Embryonic facial prominence (tissue), 1 donor: ENCODE data around the gene TNK1.
A peak's percentile ranks its signal among the peaks of the same experiment; 100 is the strongest.

ENCODE experiments used
- DNase-seq: peaks from one replicate; pipeline ENCODE4 v3.0.0-alpha.2; 2016; ENCODE audit errors: extremely low spot score

The TNK1 gene

DNA sequence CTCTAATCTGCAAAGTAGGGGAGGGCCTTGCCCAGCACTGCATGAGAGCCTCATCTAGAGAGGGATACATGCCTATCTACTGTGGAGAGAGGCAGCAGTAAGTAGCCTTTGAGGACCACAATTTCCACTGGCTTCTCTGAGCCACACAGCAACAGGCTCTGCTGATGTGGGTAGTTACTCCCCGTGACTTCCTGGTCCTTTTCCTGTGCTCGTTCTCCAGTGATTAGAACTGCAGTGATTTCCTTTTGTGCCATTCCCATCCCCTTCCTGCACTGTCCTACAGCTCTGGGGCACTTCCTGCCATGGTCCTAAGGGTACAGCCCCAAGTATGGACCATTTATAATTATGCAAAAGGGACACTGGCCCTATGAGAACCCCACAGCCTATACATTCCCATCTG lies 10.4 kb downstream of the TNK1 start:
- DNase-seq, result no peak

DNA sequence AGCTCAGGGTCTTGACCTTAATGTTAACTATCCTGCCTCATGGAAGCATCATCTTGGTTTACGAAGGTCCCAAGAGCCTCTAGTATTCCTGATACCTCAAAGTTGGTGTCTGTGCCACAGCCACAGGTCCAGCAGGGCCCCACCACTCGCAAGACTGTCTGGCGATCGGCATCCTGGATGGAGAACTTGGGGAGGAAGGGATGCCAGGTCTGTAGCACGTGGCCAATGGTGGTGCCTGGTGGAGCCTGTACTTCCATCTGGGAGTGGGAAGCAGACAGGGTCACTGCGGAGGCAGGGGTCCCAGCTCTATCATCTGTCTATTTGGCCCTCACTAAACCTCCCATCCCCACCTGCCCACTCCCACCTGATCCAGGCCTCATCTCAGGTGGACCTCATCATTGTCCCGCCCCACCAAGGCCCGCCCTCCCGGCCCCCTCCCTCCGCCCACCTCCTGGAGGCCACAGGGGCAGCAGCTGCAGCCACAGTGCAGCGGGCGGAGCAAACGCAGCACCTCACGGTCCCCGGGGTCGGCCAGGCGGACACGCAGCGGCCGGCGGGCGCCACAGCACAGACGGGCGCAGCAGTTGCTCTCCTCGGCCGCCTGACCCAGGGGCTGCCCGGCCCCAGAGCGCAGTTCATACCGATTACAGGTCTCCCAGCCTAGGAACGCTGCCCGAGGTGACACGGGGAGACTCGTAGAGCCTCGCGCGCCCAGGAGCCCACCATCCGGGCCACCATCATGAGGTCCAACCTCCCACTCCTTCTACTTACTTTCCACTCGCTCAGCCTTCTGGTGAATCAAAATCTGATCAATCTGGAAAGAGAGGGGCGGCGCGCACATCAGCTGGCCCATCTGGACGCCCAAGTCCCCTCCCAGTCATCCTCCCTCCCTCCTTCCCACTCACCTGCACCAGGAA lies 12.1 kb downstream of the TNK1 start:
- DNase-seq, result no peak

DNA sequence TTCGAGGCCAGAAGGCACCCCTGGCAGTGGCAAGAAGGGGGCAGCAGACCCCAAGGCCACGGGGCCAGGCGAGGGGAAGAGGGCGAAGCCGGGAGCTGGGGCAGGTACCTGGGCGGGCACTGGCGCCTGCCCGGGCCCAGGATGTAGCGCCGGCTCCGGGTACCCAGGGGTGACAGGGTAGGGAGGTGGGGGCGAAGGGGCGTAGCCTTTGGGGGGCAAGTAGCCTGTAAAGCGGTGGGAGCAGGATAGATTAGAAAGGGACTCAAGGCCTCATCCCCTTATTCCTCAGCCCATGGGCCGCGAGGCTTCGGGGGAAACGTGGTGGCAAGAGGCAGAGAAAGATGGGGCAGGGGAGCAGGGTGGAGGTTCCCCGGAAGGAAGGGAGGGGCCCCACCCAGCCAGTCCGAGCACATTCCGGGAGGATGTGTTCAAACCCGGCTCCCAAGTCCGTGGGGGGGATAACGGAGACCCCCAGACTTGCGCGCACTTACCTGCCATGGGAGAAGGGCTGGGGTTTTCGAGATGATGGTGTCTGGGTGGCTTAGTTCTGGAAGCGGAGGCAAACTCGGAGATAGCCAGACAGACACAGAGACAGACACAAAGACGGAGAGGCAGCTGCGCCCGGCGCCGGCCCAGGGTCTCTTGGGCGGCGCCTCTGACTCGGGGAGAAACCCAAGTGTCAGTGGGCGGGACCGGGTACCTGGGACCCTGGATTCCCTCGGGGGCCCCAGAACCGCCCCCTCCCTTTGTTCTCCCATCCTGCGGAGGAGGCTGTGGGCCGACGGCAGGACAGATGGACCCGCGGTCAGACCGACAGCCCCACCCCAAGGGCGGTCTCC lies 12.9 kb downstream of the TNK1 start:
- no peak for DNase-seq

DNA sequence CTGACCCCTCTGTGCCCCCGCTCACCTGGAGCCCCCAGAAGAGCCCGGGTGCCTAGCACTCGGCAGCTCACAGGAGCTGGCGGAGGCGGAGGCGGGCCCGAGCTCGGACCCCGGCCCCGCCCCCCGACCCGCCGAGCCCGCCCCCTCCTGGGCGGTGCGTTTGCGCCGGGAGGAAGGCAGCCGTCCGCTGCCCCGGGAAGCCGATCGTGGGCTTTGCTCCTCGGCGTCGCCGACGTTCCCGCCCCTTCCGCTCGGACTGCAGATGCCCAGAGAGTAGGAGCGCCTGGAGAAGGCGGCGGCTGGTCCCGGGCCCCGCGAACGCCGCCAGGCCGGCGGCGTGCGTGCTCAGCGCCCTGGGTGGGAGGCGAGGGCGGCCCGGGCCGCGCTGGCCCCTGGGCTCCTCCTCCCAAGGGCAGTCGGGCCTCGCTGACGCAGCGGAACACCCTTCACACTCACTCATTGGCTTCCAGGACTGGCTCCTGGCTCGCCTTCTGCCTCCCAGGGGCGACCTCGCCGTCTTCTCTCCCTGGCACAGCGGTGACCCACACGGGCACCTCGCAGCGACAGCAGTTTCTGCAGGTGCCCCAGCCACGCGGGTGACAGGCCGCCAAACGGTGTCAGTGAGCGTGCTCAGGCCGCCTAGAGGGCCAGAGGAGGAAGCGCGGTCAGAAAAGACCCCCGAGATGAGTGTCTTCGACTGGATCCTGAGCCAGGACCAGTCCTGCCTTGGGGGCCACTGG lies 13.7 kb downstream of the TNK1 start, which contains the start of gene PLSCR3:
TSS of gene PLSCR3 (minus strand) at position 74 of the 740 bp plus-strand sequence. CDS start 415 bp downstream, outside the sequence.
- peak; percentile 39 for DNase-seq

DNA sequence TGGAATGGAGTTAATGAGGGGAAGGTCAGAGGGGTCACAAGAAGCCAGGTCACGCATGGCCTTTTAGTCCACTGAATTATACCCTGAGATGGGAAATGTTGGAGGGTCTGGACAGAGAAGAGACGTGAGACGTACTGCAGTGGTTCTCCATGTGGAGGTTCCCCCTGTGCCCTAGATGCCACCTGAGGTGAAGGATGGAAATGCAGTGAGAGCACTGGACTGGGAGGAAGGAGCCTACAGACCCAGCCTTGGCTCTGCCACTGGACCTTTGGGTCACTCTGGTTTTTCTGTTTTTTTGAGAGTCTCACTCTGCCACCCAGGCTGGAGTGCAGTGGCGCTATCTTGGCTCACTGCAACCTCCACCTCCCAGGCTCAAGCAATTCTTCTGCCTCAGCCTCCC lies 15.3 kb downstream of the TNK1 start:
- no peak for DNase-seq

DNA sequence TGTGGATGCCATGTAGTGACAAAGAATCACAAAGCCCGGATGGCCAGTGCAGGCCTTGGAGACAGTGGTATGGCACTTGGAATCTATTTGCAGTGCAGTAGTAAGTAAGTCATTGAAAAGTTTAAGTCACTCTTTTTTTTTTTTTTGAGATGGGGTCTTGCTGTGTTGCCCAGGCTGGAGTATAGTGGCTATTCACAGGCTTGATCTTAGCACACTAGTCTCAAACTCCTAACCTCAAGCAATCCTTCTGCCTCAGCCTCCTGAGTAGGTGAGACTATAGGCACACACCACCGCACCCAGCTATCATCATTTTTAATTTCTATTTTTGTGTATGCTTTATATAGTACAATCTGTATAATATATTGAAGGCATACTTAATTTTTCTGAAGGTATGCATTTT lies 17.7 kb downstream of the TNK1 start:
- no peak for DNase-seq

DNA sequence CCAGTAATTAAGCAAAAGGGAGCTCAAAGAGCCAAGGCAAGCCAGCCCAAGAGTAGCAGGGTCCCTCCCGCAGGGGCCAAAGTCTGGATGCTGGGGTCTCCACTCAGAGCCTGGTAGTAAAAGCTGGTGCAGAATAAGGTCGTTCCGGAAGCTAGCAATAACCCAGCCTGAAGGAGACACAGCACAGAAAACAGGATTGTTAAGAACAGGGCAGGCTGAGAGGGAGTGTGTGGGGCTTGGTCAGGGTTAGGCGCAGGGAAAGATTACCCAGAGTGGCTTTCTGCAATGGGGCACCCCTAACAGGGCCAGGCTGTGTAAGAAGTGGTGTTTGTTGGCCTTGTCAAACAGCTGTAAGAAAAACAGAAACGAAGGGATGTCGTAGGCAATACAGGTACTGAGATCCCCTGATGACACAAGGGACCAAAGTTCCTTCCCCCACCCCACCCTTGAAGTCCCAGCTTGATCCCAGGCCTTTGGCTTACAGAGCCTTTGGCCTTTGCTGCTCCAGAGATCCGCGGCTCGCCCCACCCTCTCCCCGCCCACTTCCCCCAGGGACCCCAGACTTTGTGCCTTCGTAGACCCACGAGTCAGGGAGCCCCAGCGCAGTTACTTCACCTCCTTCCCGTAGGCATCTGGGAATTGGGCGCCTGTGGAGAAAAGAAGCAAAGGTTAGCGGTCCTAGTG lies 22.3 kb downstream of the TNK1 start:
- DNase-seq, result no peak

DNA sequence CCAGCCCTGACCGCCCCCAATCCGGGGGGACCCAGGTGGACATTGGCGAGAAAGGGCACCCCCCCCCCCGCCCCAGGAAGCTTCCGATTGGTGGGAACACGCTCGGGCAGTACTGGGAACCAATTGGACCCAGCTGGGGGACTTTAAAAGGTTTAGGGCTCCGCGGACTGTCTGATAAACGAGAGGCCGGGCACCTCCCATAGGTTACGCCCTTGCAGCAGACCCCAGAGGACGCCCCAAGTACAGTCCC lies 22.8 kb downstream of the TNK1 start:
- no peak for DNase-seq

DNA sequence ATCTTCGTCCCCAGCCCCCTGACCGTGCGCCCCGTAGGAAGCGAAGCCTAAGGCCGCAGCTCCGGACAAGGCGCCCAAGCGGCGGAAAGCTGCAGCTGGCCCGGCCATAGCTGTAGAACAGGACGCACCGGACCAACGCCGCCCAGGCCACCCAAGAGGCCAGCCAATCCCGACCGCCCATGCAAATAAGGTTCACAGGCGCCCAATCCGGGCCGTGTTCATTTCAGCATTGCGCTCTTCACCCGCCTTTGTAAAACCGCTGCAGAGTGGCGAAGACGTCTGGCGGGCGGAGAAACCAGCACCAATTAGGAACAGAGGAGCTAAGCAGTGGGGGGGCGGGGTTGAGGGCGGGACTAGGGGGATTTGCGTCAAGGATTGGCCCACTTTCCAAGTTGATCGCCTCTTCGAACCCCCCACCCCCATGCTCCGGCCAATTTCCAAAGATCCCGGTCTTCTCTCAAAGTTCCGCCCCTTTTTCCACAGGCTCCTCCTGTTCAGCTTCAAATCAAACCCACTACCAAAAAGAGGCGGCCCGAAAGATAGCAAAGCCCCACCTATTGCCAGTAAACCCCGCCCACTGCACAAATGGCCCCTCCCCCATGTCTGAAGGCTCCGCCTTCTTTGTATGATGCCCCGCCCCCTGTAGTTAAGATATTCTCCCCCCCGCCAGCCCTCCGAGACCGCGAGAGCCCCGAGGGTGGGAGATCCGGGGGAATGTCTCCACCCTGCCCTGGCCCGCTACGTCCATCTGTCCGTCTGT lies 23.3 kb downstream of the TNK1 start, which contains the start of gene TMEM256:
TSS of gene TMEM256 (minus strand) at position 121 of the 760 bp plus-strand sequence. CDS start at position 108, 13 bp downstream.
- peak; percentile 98 for DNase-seq

DNA sequence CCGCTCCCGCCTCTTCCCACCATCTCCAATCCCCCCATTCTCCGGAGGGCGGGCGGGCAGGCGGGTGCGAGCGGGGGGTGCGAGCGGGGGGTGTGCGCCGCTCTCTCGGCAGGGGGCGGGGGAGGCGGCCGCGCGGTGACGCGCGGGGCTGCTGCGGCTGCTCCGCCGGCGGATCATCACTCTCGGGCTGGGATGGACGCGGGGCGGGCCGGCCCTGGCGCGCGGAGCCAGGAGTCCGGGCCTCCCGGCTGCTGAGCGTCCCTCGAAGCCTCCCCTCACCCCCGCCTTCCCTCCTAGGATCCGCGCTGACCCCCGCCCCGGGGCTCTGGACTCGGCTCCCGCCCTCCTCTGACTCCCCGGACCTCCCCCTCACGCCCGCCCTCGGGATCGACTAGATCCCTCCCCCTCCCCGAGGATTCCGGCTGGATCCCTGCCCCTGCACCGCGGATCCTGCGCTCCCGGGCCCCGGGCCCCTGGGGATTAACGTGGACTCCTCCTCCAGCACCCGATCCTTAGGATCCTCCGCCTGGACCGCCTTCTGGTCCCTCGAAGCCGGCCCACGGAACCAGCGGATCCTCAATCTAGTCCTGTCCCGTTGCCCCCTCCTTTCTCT lies 24.0 kb downstream of the TNK1 start:
- no peak for DNase-seq

DNA sequence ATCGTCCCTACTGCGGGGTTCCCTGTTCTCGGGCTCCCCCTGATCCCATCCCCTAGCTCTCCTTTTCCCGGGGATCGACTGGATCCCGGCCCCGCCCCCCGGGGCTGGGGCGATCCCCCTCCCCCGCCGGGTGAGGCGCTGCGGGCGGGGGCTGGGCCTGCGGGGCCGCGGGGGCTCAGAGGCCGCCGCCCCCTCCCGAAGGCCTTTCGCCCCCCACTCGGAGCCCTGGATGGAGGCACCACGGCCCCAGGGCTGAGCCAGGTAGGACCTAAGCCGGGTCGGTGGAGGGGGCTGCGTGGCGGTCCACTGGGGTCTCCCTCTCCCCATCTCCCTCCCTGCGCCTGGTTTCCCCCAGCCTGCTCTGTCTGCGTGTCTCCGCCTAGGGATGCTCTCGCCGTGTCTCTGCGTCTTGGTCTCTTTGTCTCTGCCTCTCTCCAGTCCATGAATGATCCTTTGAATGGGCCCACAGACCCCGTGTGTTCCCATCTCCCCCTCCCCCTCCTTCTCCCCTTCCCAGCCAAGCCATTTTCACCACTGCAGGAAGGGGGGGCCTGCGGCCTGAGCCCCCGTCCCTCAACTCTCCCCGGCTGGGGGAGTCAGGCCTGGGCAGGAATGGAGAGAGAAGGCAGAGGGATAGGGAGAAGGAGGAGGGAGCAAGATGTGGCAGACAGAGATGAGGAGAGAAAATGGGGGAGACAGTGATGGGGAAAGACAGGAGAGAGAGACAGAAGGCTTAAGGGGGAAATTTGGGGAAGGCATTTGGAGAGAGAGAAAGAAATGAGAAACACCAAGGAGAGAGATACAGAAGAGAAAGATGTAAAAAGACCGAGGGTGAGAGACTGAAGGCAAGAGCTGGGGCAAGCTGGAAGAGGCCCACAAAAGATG lies 24.7 kb downstream of the TNK1 start:
- DNase-seq, result no peak

DNA sequence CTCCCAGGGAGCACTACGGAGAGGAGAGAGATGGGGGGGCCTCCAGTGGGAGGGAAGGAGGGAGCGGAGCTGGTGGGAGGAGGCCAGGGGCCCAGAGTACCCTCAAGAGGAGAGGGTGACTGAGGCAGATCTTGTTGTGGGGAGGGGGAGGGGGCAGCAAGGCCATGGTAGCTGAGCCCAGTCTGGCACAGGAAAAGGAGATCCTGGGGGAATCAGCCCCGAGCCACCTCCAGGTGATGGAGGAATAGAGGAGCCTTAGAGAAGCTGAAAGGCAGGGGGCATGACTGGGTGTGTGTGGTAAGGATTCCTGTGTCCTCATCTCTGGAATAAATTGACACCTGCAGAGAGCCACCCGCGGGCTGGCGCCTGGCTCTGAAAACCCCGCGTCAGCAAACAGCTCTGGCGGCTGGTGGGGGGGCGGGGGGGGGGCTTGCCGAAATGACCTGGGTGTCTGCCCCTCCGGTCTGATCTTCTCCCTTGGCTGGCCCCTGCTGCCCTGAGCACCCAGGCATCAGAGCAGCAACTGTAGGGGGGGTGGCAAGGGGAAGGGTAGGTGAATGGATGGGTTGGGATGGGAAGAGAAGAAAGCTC lies 25.4 kb downstream of the TNK1 start:
- no peak for DNase-seq

DNA sequence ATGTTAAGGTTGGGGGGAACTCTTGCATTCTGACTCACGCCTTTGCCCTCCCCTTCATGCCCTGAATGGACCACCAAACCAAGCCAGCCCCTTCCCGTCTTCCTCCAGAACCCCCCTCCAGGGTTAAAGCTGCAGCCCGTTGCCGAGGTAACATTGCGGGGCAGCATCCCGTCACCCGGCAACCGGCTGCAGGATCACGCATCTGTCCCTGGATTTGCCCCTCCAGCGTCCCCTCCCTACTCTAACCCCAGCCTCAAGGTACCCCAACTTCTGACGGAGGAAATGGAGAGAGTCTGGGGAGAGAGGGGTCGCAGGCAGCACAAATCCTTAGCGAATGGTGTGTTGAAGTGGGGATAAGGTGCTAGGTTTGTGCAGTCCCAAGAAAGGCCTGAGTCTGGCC lies 26.2 kb downstream of the TNK1 start:
- DNase-seq, result no peak

DNA sequence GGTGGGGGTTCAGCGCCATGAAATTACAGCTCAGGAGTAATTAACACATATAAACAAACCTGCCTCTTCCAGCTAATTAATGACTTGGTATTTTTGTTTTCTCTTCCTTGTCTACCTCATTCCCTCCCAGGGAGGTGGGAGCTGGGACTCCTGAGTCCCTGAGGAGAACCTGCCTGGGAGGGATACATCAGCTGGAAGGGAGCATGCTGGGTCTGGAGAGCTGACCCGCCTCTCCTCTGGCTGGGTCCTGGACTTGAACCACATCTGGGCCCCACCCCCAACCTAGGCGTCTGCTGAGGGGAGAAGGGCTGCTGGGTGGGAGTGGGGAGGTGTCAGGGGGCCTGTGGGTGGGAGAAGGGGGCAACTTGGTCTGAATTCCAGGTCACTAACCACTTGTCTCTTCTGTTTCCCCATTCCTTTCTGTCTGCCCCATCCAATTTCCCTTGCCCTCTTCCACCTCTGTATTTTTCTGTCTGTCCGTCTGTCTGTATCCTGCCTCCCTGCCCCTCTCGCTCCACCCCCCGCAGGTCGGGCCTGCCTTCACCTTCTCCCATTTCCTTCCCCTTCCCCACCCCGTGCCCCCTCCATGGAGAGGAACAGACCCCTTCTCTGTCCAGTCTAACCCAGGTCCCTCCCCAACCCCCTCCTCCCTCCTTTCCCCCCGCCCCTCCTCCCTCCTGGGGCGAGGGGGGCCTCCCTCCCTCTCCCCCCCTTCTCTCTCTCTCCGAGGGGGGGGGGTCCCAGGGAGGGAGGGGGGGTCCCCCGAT lies 26.8 kb downstream of the TNK1 start, which contains the start of gene NLGN2:
TSS of gene NLGN2 (plus strand) at position 361 of the 767 bp plus-strand sequence. CDS start 411 bp downstream, outside the sequence.
- no peak for DNase-seq

DNA sequence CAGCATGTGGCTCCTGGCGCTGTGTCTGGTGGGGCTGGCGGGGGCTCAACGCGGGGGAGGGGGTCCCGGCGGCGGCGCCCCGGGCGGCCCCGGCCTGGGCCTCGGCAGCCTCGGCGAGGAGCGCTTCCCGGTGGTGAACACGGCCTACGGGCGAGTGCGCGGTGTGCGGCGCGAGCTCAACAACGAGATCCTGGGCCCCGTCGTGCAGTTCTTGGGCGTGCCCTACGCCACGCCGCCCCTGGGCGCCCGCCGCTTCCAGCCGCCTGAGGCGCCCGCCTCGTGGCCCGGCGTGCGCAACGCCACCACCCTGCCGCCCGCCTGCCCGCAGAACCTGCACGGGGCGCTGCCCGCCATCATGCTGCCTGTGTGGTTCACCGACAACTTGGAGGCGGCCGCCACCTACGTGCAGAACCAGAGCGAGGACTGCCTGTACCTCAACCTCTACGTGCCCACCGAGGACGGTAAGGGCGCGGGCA lies 27.4 kb downstream of the TNK1 start:
- no peak for DNase-seq

DNA sequence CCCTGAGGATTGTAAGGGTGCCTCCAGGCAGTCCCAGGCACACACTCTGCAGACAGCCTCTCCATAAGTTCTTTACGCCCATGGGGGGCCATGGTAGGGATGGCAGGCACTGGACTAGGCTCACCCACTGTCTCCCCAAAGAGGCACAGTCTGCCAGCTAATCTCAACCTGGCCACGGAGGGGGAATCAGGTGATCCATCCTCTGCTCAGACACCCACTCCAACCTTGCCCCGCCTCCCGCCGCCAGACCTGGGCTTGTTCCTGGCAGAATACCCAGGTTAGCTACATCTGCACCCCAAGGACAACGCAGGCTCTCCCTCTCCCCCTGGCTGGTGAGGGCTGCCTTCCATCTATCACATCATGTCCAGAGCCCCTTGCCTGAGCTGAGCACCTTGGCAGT lies 28.0 kb downstream of the TNK1 start:
- no peak for DNase-seq

DNA sequence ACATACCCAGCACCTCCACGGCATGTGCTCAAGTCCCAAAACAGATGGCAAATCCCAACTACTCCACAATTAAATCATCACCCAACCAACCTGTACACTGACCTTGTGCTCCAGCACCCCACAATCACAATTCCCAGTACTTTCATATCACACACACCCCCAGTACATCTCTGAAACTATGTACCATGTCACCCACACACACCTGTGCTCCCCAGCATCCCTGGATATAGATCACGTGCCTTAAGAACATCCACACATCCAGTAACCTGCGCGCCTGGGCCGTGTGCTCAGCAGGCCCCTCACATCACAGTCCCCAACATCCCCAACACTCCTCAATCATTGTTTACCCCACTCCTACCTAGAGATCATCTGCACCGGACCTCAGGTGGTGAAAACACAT lies 28.8 kb downstream of the TNK1 start:
- DNase-seq, result no peak
